Naive thymus-derived CD4-positive, alpha-beta T cell (primary cell): ENCODE results near the gene TAF1C. TPM values are rescaled to one million over a fixed set of nuclear protein-coding genes. Genes with fewer than 3 reads are reported as not detected.
"Not testable (repeated sequence)": the region's sequence is repeated elsewhere in the genome, so short reads cannot be mapped to it uniquely, and the experiment has no call there.

Experiments
- ATAC-seq: fragments of 150-1000 bp; cut with Tn5 transposase; 2 replicates; pipeline ENCODE4 v1.10.0; 2021; ENCODE audit warnings: mild to moderate bottlenecking, moderate library complexity
- CTCF ChIA-PET: fragments of 350-600 bp; sonication (Branson Sonifier 250); formaldehyde crosslinking; loops from one replicate; lab custom pipeline; 2021; ENCODE audit warnings: antibody characterized with exemption; lab: Charles Lee
- POLR2A ChIA-PET: fragments of 350-600 bp; sonication (Branson Sonifier 250); formaldehyde crosslinking; loops from one replicate; lab custom pipeline; 2021; ENCODE audit warnings: antibody characterized with exemption, inconsistent platforms; lab: Charles Lee
- DNase-seq, 9 donors: peaks; one replicate each; pipeline versions ENCODE4 v3.0.0 to v3.0.0-alpha.2; 2020 to 2022; ENCODE audit warnings: mixed read lengths in 1 of 9
- H3K27ac ChIP-seq: one replicate; pipeline ENCODE4 v1.7.0; 2013; ENCODE audit warnings: mild to moderate bottlenecking, low read depth, low read length, moderate library complexity
- H3K27me3 ChIP-seq, 2 donors: one replicate each; pipeline ENCODE4 v1.7.0; 2013; ENCODE audit warnings: low read length in 2 of 2, mild to moderate bottlenecking in 2 of 2, moderate library complexity in 2 of 2; ENCODE audit not compliant: control insufficient read depth in 2 of 2, insufficient read depth in 2 of 2
- H3K36me3 ChIP-seq, 3 experiments: 1 replicate in 2 of 3; 2 replicates in 1 of 3; pipeline ENCODE4 v1.7.0; 2013; ENCODE audit warnings: low read length in 3 of 3, mild to moderate bottlenecking in 3 of 3, moderate library complexity in 1 of 3; ENCODE audit not compliant: insufficient read depth in 3 of 3, control insufficient read depth in 2 of 3
- H3K4me1 ChIP-seq, 2 donors: one replicate each; pipeline ENCODE4 v1.7.0; 2013; ENCODE audit warnings: low read length in 2 of 2, mild to moderate bottlenecking in 2 of 2, moderate library complexity in 1 of 2; ENCODE audit not compliant: control insufficient read depth in 2 of 2, insufficient read depth in 2 of 2
- H3K4me3 ChIP-seq: 2 replicates; pipeline ENCODE4 v1.7.0; 2013; ENCODE audit warnings: mild to moderate bottlenecking, low read length
- H3K9me3 ChIP-seq, 3 experiments: 1 replicate in 2 of 3; 2 replicates in 1 of 3; pipeline ENCODE4 v1.7.0; 2013; ENCODE audit warnings: low read length in 3 of 3; ENCODE audit not compliant: control insufficient read depth in 2 of 3
- H3K27ac Mint-ChIP-seq, 9 donors: one replicate each; pipeline ENCODE4 v1.8.0; 2020 to 2022; ENCODE audit warnings: mixed read lengths in 9 of 9, mild to moderate bottlenecking in 8 of 9, moderate library complexity in 5 of 9, inconsistent platforms in 2 of 9
- H3K27me3 Mint-ChIP-seq, 5 donors: one replicate each; pipeline ENCODE4 v1.8.0; 2021 to 2022; ENCODE audit warnings: mixed read lengths in 5 of 5, mild to moderate bottlenecking in 1 of 5
- H3K36me3 Mint-ChIP-seq, 5 donors: one replicate each; pipeline ENCODE4 v1.8.0; 2020 to 2022; ENCODE audit warnings: mixed read lengths in 5 of 5, mild to moderate bottlenecking in 3 of 5, inconsistent platforms in 1 of 5
- H3K4me1 Mint-ChIP-seq, 7 donors: one replicate each; pipeline ENCODE4 v1.8.0; 2020 to 2022; ENCODE audit warnings: mixed read lengths in 7 of 7, mild to moderate bottlenecking in 3 of 7, inconsistent platforms in 1 of 7
- H3K4me3 Mint-ChIP-seq, 10 donors: one replicate each; pipeline ENCODE4 v1.8.0; 2020 to 2022; ENCODE audit warnings: mild to moderate bottlenecking in 10 of 10, mixed read lengths in 10 of 10, moderate library complexity in 6 of 10, inconsistent platforms in 2 of 10
- H3K9me3 Mint-ChIP-seq, 11 donors: one replicate each; pipeline ENCODE4 v1.8.0; 2020 to 2022; ENCODE audit warnings: mixed read lengths in 11 of 11, mild to moderate bottlenecking in 4 of 11, inconsistent platforms in 1 of 11, moderate library complexity in 1 of 11
- intact Hi-C, 2 donors: fragments of 100-400 bp; cut with micrococcal nuclease; formaldehyde crosslinking; loops; one replicate each; pipeline ENCODE4 v1.15.1; 2023
- polyA plus RNA-seq, 2 donors: library from polyadenylated mRNA; unstranded; fragments of 300-500 nt; fragmentation: Illumina TruSeq; gene quantifications; one replicate each; pipeline ENCODE4 v1.2.3, GENCODE V29; 2021
- total RNA-seq, 6 experiments: library from RNA in 5 of 6; stranded (reverse) in 5 of 6; gene quantifications; 1 replicate in 5 of 6; 2 replicates in 1 of 6; pipeline ENCODE4 v1.2.3 and lab custom pipeline; 2021 to 2026

The TAF1C gene
- total and polyA plus RNA-seq, 7 experiments from 2014 or later: 8.0 to 127 (median 84.8) TPM

GRCh38 chr16:84212631-84213030, 25.8 kb upstream of the TAF1C start:
- H3K27ac Mint-ChIP-seq: no peak overlapping the region
- ATAC-seq (no peak), DNase-seq (no peak)
- Histone ChIP-seq H3K9me3 (no peaks in the 10 kb centered on the region), H3K4me1 (no peaks in the 10 kb centered on the region), H3K27ac (no peak overlapping the region), H3K36me3 (no peaks in the 10 kb centered on the region), H3K27me3 (no peaks in the 10 kb centered on the region), H3K4me3 (no peak overlapping the region)
- ChIA-PET CTCF (no interaction called here), POLR2A (no interaction called here)
- H3K27me3 Mint-ChIP-seq: no peaks in the 10 kb centered on the region
- no peaks in the 10 kb centered on the region for H3K36me3 Mint-ChIP-seq
- no peaks in the 10 kb centered on the region for H3K4me1 Mint-ChIP-seq
- H3K9me3 Mint-ChIP-seq: no peaks in the 10 kb centered on the region
- intact Hi-C loops: no loop called here
- no peak overlapping the region for H3K4me3 Mint-ChIP-seq

GRCh38 chr16:84212154-84212553, 25.3 kb upstream of the TAF1C start:
- H3K36me3 Mint-ChIP-seq: no peaks in the 10 kb centered on the region
- CTCF ChIA-PET: no interaction called here
- no peak for DNase-seq
- Histone ChIP-seq H3K4me1 (no peaks in the 10 kb centered on the region), H3K9me3 (no peaks in the 10 kb centered on the region), H3K27ac (no peak overlapping the region), H3K4me3 (no peak overlapping the region), H3K36me3 (no peaks in the 10 kb centered on the region), H3K27me3 (no peaks in the 10 kb centered on the region)
- no peaks in the 10 kb centered on the region for H3K27me3 Mint-ChIP-seq
- no peaks in the 10 kb centered on the region for H3K9me3 Mint-ChIP-seq
- ATAC-seq: no peak
- no peaks in the 10 kb centered on the region for H3K4me1 Mint-ChIP-seq
- H3K27ac Mint-ChIP-seq: no peak overlapping the region
- H3K4me3 Mint-ChIP-seq: no peak overlapping the region
- intact Hi-C loops: no loop called here
- POLR2A ChIA-PET: no interaction called here

DNA sequence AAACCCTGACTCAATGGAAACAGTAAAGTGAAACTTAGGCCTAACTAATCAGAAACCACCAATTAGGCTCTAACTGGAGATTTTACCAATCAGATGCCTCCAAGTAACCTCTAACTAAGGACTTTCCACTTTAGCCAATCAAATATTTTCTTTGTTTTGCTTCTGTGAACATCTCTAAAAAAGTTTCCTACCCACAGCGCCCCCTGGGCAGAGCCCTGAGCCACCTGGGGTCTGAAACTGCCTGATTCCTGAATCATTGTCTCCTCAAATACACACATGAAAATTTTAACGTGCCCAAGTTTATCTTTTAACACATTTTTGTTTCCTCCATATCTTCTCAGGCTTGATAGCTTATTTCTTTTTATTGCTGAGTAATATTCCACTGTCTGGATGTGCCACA, 23.1 kb upstream of the TAF1C start:
- Histone ChIP-seq H3K36me3 (no peaks in the 10 kb centered on the region), H3K27me3 (no peaks in the 10 kb centered on the region), H3K9me3 (no peaks in the 10 kb centered on the region), H3K27ac (no peak overlapping the region), H3K4me3 (no peak overlapping the region), H3K4me1 (no peaks in the 10 kb centered on the region)
- Mint-ChIP-seq H3K9me3 (no peaks in the 10 kb centered on the region), H3K4me1 (no peaks in the 10 kb centered on the region), H3K4me3 (no peak overlapping the region), H3K36me3 (no peaks in the 10 kb centered on the region), H3K27me3 (no peaks in the 10 kb centered on the region), H3K27ac (peak overlapping the region in 1 of 9 donors; percentile 46)
- ATAC-seq (no peak), DNase-seq (no peak)
- ChIA-PET POLR2A (no interaction called here), CTCF (no interaction called here)
- intact Hi-C loops: no loop called here

GRCh38 chr16:84207879-84208278, 21.0 kb upstream of the TAF1C start:
- Mint-ChIP-seq H3K36me3 (no peaks in the 10 kb centered on the region), H3K27ac (peak overlapping the region in 1 of 9 donors; percentile 51), H3K9me3 (no peaks in the 10 kb centered on the region), H3K4me3 (no peak overlapping the region), H3K27me3 (no peaks in the 10 kb centered on the region), H3K4me1 (no peaks in the 10 kb centered on the region)
- no peak overlapping the region for H3K27ac ChIP-seq
- CTCF ChIA-PET: interaction anchor here (0.6 kb wide), 1 partner anchor 839 kb away, joined by 3 read pairs; no protein-coding TSS in a partner anchor
- POLR2A ChIA-PET: no interaction called here
- ATAC-seq (no peak), DNase-seq (no peak)
- no peaks in the 10 kb centered on the region for H3K36me3 ChIP-seq
- no peaks in the 10 kb centered on the region for H3K4me1 ChIP-seq
- H3K9me3 ChIP-seq: no peaks in the 10 kb centered on the region
- no peak overlapping the region for H3K4me3 ChIP-seq
- no peaks in the 10 kb centered on the region for H3K27me3 ChIP-seq
- intact Hi-C loops: no loop called here

DNA sequence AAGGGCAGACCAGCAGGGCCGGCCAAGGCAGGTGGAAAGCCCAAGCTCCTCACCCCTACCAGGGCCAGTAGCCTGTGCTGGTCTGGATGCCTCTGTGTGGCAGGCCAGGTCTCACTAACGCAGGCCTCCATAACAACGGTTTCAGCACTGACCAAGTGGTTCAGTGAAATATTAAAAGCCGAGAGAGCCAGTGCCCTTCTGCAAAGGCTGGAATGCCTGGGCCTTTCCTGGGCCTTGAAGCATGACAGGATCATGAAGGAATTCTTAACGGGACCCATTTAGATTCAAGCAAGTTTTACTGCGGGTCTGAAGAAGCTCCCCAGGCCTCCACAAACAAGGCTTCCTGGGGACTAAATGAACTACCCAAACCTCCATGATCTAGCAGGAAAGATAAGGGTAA, 20.4 kb upstream of the TAF1C start:
- Histone ChIP-seq H3K4me1 (no peaks in the 10 kb centered on the region), H3K27me3 (no peaks in the 10 kb centered on the region), H3K27ac (no peak overlapping the region), H3K4me3 (no peak overlapping the region), H3K36me3 (no peaks in the 10 kb centered on the region), H3K9me3 (no peaks in the 10 kb centered on the region)
- no peak overlapping the region for H3K27ac Mint-ChIP-seq
- no peak for DNase-seq
- no peaks in the 10 kb centered on the region for H3K4me1 Mint-ChIP-seq
- no peaks in the 10 kb centered on the region for H3K9me3 Mint-ChIP-seq
- intact Hi-C loops: no loop called here
- H3K4me3 Mint-ChIP-seq: no peak overlapping the region
- H3K27me3 Mint-ChIP-seq: no peaks in the 10 kb centered on the region
- POLR2A ChIA-PET: no interaction called here
- no peak for ATAC-seq
- H3K36me3 Mint-ChIP-seq: no peaks in the 10 kb centered on the region
- CTCF ChIA-PET: no interaction called here

DNA sequence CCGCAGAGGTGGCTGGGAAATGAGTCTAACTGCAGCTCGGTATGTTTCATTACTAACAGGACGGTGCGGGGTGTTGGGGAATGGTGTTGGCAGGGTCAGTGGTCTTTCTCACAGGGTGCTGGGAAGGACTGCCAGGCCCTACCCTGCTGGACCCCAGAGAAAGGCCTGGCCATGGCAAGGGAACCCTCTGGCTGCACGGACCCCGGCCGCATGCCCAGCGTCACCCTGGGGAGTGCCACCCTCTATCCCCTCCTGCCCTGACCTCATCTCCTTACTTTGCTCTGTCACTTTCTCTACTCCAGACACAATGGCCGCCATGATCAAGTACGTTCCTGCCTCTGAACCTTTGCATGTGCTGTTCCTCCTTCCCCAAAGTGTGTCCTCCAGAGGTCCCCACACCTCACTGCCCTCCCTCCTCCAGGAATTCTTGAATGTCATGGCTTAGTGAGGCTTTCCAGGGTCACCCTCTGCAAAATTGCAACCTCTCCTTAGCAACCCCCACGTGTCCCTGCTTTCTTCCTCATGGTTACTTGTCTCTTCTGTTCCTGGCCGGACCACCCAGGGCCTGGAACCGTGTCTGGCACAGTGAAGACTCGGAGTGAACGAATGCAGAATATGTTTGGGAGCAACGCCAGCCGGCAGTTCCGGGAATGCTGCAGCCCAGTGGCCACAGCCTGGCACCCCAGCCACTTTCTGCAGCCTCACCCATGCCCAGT, 19.3 kb upstream of the TAF1C start:
- Histone ChIP-seq H3K4me3 (no peak overlapping the region), H3K4me1 (no peaks in the 10 kb centered on the region), H3K9me3 (no peaks in the 10 kb centered on the region), H3K27me3 (no peaks in the 10 kb centered on the region), H3K36me3 (no peaks in the 10 kb centered on the region), H3K27ac (no peak overlapping the region)
- no peaks in the 10 kb centered on the region for H3K27me3 Mint-ChIP-seq
- H3K9me3 Mint-ChIP-seq: no peaks in the 10 kb centered on the region
- DNase-seq (no peak), ATAC-seq (no peak)
- no peaks in the 10 kb centered on the region for H3K4me1 Mint-ChIP-seq
- CTCF ChIA-PET: no interaction called here
- no peak overlapping the region for H3K27ac Mint-ChIP-seq
- POLR2A ChIA-PET: no interaction called here
- H3K4me3 Mint-ChIP-seq: no peak overlapping the region
- no peaks in the 10 kb centered on the region for H3K36me3 Mint-ChIP-seq
- intact Hi-C loops: no loop called here

DNA sequence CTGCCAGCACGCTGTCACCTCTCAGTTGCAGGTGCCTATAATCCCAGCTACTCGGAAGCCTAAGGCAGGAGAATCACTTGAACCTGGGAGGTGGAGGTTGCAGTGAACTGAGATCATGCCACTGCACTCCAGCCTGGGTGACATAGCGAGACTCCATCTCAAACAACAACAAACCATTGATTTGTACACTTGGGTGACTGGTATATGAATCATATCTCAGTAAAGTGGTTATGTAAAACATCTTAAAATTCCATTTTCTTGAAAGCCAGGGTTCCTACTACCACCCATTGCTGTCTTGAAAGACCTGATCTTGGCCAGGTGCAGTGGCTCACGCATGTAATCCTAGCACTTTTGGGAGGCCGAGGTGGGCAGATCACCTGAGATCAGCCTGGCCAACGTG, 18.3 kb upstream of the TAF1C start:
- H3K27ac Mint-ChIP-seq, CTCF ChIA-PET: not testable (repeated sequence)

More for the DNA sequence above, 18.3 kb upstream of the TAF1C start:
- H3K27ac ChIP-seq, H3K4me1 Mint-ChIP-seq, H3K4me1 ChIP-seq, H3K27me3 Mint-ChIP-seq, intact Hi-C loops, H3K9me3 ChIP-seq, H3K27me3 ChIP-seq, H3K9me3 Mint-ChIP-seq, ATAC-seq, H3K4me3 Mint-ChIP-seq, H3K36me3 ChIP-seq, H3K36me3 Mint-ChIP-seq, H3K4me3 ChIP-seq, DNase-seq, POLR2A ChIA-PET: not testable (repeated sequence)
